NCI-H1092 (cell line): ENCODE measurements around the gene RAD51B.
"Not testable (repeated sequence)": the region's sequence is repeated elsewhere in the genome, so short reads cannot be mapped to it uniquely, and the experiment has no call there.

Experiments
- DNase-seq: peaks from one replicate; lab custom pipeline; 2025; lab: John Stamatoyannopoulos, UW

The RAD51B gene

GRCh38 chr14:68655021-68655831 lies 835.6 kb downstream of the RAD51B start:
- peak; percentile 41 for DNase-seq

- no peak for DNase-seq
Observed at GRCh38 chr14:68655911-68656316, 836.3 kb downstream of the RAD51B start.

- DNase-seq, result no peak
Observed at GRCh38 chr14:68656452-68656851, 836.9 kb downstream of the RAD51B start.

GRCh38 chr14:68657300-68658028 lies 837.9 kb downstream of the RAD51B start:
- no peak for DNase-seq

- no peak for DNase-seq
Observed at GRCh38 chr14:68658029-68658509, 838.5 kb downstream of the RAD51B start.

- no peak for DNase-seq
Observed at GRCh38 chr14:68658943-68659931, 839.7 kb downstream of the RAD51B start.

- DNase-seq, result no peak
Observed at GRCh38 chr14:68660495-68660894, 840.9 kb downstream of the RAD51B start.

GRCh38 chr14:68661226-68662225 lies 841.9 kb downstream of the RAD51B start:
- DNase-seq, result no peak

- no peak for DNase-seq
Observed at GRCh38 chr14:68662392-68662791, 842.8 kb downstream of the RAD51B start.

- DNase-seq, result not testable (repeated sequence)
Observed at GRCh38 chr14:68662826-68663225, 843.2 kb downstream of the RAD51B start.

GRCh38 chr14:68663385-68664076 lies 844.0 kb downstream of the RAD51B start:
- no peak for DNase-seq

GRCh38 chr14:68664225-68664681 lies 844.7 kb downstream of the RAD51B start:
- no peak for DNase-seq

- DNase-seq, result no peak
Observed at GRCh38 chr14:68665131-68665530, 845.6 kb downstream of the RAD51B start.

- DNase-seq, result no peak
Observed at GRCh38 chr14:68665792-68666204, 846.2 kb downstream of the RAD51B start.

GRCh38 chr14:68666236-68666635 lies 846.7 kb downstream of the RAD51B start:
- DNase-seq, result no peak

GRCh38 chr14:68666899-68667298 lies 847.3 kb downstream of the RAD51B start:
- no peak for DNase-seq

GRCh38 chr14:68667313-68667791 lies 847.8 kb downstream of the RAD51B start:
- no peak for DNase-seq

- no peak for DNase-seq
Observed at GRCh38 chr14:68668028-68668427, 848.4 kb downstream of the RAD51B start.

GRCh38 chr14:68668531-68668930 lies 849.0 kb downstream of the RAD51B start:
- no peak for DNase-seq

GRCh38 chr14:68669111-68669511 lies 849.5 kb downstream of the RAD51B start:
- no peak for DNase-seq
